DND-41 (cell line): ENCODE measurements around the gene ELAC1.
"Not testable (repeated sequence)": the region's sequence is repeated elsewhere in the genome, so short reads cannot be mapped to it uniquely, and the experiment has no call there.

Experiments
- ATAC-seq: fragments of 200-7000 bp; cut with Tn5 transposase; 3 replicates; pipeline ENCODE4 v1.9.1; 2021; ENCODE audit warnings: low read depth; ENCODE audit not compliant: insufficient read depth
- DNase-seq: peaks from one replicate; pipeline ENCODE4 v3.0.0-alpha.2; 2020
- H2AFZ ChIP-seq: 2 replicates; pipeline ENCODE4 v1.6.0; 2012; ENCODE audit warnings: low read depth, low read length
- H3K27ac ChIP-seq: 2 replicates; pipeline ENCODE4 v1.5.1; 2012; ENCODE audit warnings: low read length, inconsistent platforms
- H3K27me3 ChIP-seq: fragments of 200-600 bp; sonication (generic); 2 replicates; pipeline ENCODE4 v1.6.0; 2012; ENCODE audit warnings: low read length, mild to moderate bottlenecking, inconsistent platforms; ENCODE audit not compliant: insufficient read depth, poor library complexity
- H3K36me3 ChIP-seq: 2 replicates; pipeline ENCODE4 v1.5.1; 2012; ENCODE audit warnings: low read length, inconsistent platforms; ENCODE audit not compliant: insufficient read depth
- H3K4me1 ChIP-seq: 2 replicates; pipeline ENCODE4 v1.5.1; 2012; ENCODE audit warnings: mild to moderate bottlenecking, low read length; ENCODE audit not compliant: insufficient read depth
- H3K4me2 ChIP-seq: 2 replicates; pipeline ENCODE4 v1.6.0; 2012; ENCODE audit warnings: mild to moderate bottlenecking, moderate library complexity, low read length, inconsistent platforms; ENCODE audit not compliant: insufficient read depth
- H3K4me3 ChIP-seq, 2 experiments: fragments of 200-600 bp in 1 of 2; shearing (Covaris generic) in 1 of 2; 2 replicates each; pipeline ENCODE4 v1.5.1; 2012 to 2016; ENCODE audit warnings: inconsistent platforms in 2 of 2, low read length in 2 of 2, mild to moderate bottlenecking in 2 of 2, low read depth in 1 of 2, moderate library complexity in 1 of 2
- H3K79me2 ChIP-seq: 2 replicates; pipeline ENCODE4 v1.6.0; 2012; ENCODE audit warnings: low read length, inconsistent platforms; ENCODE audit not compliant: insufficient read depth
- H3K9ac ChIP-seq: 2 replicates; pipeline ENCODE4 v1.6.0; 2012; ENCODE audit warnings: low read depth, mild to moderate bottlenecking, inconsistent platforms, low read length, moderate library complexity
- H3K9me3 ChIP-seq: 2 replicates; pipeline ENCODE4 v1.5.1; 2012; ENCODE audit warnings: low read length, moderate library complexity, mild to moderate bottlenecking, inconsistent platforms; ENCODE audit not compliant: insufficient read depth, severe bottlenecking
- H4K20me1 ChIP-seq: 2 replicates; pipeline ENCODE4 v1.6.0; 2012; ENCODE audit warnings: low read length; ENCODE audit not compliant: insufficient read depth
- CTCF ChIP-seq: IDR thresholded peaks from 2 replicates; pipeline ENCODE4 v1.5.1; 2012; ENCODE audit warnings: borderline replicate concordance, low read length, moderate library complexity, mild to moderate bottlenecking; ENCODE audit not compliant: poor library complexity, severe bottlenecking; ENCODE audit errors: extremely low read depth
- EZH2 ChIP-seq: IDR thresholded peaks from 3 replicates; pipeline ENCODE4 v1.6.1; 2012; ENCODE audit warnings: borderline replicate concordance, low read depth, mild to moderate bottlenecking, moderate library complexity, low read length, inconsistent platforms; ENCODE audit not compliant: severe bottlenecking

ELAC1 gene

GRCh38 chr18:50944245-50944932, 23.5 kb upstream of the ELAC1 start:
- TF ChIP-seq EZH2: no peak
- no peak for TF ChIP-seq CTCF
- H3K9me3 ChIP-seq: no peaks in the 10 kb centered on the region
- DNase-seq (no peak), ATAC-seq (no peak)
- no peaks in the 10 kb centered on the region for H3K27me3 ChIP-seq
- no peaks in the 10 kb centered on the region for H3K79me2 ChIP-seq
- H3K4me3 ChIP-seq: no peak overlapping the region
- no peak overlapping the region for H3K9ac ChIP-seq
- no peaks in the 10 kb centered on the region for H4K20me1 ChIP-seq
- no peak overlapping the region for H3K4me2 ChIP-seq
- H3K4me1 ChIP-seq: no peaks in the 10 kb centered on the region
- no peak overlapping the region for H3K27ac ChIP-seq
- no peak overlapping the region for H2AFZ ChIP-seq
- peaks cover 70% of the 10 kb centered on the region for H3K36me3 ChIP-seq

- not testable (repeated sequence) for H3K27ac ChIP-seq, H4K20me1 ChIP-seq, H3K4me2 ChIP-seq, H2AFZ ChIP-seq, DNase-seq, H3K4me3 ChIP-seq, ATAC-seq, H3K9me3 ChIP-seq, H3K27me3 ChIP-seq, H3K4me1 ChIP-seq, H3K79me2 ChIP-seq, H3K9ac ChIP-seq
- peaks cover 56% of the 10 kb centered on the region for H3K36me3 ChIP-seq
These were observed 21.9 kb upstream of the ELAC1 start for GRCh38 chr18:50945918-50946317.

- Histone ChIP-seq H3K36me3 (peaks cover 48% of the 10 kb centered on the region), H3K27ac (no peak overlapping the region), H2AFZ (no peak overlapping the region), H3K4me2 (no peak overlapping the region), H3K27me3 (no peaks in the 10 kb centered on the region), H3K9ac (no peak overlapping the region), H3K4me1 (no peaks in the 10 kb centered on the region), H3K4me3 (no peak overlapping the region), H3K9me3 (no peaks in the 10 kb centered on the region), H3K79me2 (no peaks in the 10 kb centered on the region), H4K20me1 (no peaks in the 10 kb centered on the region)
- TF ChIP-seq EZH2 (no peak), CTCF (no peak)
- no peak for DNase-seq
- no peak for ATAC-seq
These were observed 19.9 kb upstream of the ELAC1 start for GRCh38 chr18:50947899-50948298.

GRCh38 chr18:50949185-50949584, 18.7 kb upstream of the ELAC1 start:
- DNase-seq (no peak), ATAC-seq (no peak)
- Histone ChIP-seq H3K27ac (no peak overlapping the region), H3K79me2 (no peaks in the 10 kb centered on the region), H3K4me2 (no peak overlapping the region), H3K9ac (no peak overlapping the region), H3K4me1 (no peaks in the 10 kb centered on the region), H4K20me1 (no peaks in the 10 kb centered on the region), H3K36me3 (peaks cover 37% of the 10 kb centered on the region), H2AFZ (no peak overlapping the region), H3K27me3 (no peaks in the 10 kb centered on the region), H3K4me3 (no peak overlapping the region), H3K9me3 (no peaks in the 10 kb centered on the region)
- TF ChIP-seq CTCF (no peak), EZH2 (no peak)
